GM10847 (cell line): ENCODE results near the gene SP6.

Source experiments
- POLR2A ChIP-seq: IDR thresholded peaks from 2 replicates; pipeline ENCODE4 v1.6.1; 2011; ENCODE audit not compliant: insufficient read length; ENCODE audit errors: extremely low read depth

SP6 gene

DNA sequence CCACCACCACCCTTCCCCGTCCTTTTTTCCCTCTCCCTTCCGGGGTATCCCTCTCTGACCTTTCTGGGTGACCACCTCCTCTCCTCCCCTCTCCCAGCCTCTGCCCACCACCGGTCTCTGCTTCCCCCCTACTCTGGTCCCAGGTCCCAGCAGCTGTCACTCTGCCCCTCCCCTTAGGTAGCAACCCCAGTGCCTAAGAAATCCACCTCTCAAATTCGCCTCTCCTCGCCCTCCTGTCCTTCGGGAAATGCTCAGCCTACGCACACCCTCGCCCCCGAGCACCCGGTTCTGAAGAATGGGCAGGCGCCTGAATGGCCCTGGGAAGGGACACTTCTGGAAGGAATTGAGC is 775 bp upstream of the SP6 start:
- no peak for TF ChIP-seq POLR2A

DNA sequence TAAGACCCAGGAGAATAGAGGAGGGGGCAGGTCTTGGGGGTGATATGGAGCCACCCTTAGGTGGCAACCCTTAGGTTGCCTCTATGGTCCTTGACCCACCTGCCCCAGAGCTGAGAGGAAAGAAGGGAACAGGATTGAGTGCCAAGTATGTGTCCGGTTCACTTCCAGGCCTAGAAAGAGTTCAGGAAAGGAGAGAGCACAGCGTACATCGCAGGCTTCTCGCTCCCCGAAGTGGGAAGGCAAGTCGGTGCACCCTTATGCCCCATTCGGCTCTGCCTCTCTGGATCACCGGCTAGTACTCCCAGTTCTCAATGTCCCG is 631 bp downstream of the SP6 start:
- no peak for TF ChIP-seq POLR2A

DNA sequence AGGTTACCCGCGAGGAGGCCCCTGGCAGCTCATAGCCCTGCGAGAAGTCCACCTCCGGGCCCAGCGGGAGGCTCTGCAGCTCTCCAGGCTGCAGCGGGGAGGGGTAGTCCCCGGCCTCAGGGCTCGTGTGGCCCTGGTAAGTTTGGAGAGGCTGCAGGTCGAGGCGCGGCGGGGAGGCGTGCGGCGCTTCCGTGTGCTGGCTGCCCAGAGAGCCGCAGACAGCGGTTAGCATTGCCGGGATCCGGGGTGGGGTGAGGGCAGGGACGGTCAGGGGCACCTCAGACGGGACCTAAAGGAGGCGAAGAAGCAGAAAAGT is 2.8 kb downstream of the SP6 start:
- no peak for TF ChIP-seq POLR2A

DNA sequence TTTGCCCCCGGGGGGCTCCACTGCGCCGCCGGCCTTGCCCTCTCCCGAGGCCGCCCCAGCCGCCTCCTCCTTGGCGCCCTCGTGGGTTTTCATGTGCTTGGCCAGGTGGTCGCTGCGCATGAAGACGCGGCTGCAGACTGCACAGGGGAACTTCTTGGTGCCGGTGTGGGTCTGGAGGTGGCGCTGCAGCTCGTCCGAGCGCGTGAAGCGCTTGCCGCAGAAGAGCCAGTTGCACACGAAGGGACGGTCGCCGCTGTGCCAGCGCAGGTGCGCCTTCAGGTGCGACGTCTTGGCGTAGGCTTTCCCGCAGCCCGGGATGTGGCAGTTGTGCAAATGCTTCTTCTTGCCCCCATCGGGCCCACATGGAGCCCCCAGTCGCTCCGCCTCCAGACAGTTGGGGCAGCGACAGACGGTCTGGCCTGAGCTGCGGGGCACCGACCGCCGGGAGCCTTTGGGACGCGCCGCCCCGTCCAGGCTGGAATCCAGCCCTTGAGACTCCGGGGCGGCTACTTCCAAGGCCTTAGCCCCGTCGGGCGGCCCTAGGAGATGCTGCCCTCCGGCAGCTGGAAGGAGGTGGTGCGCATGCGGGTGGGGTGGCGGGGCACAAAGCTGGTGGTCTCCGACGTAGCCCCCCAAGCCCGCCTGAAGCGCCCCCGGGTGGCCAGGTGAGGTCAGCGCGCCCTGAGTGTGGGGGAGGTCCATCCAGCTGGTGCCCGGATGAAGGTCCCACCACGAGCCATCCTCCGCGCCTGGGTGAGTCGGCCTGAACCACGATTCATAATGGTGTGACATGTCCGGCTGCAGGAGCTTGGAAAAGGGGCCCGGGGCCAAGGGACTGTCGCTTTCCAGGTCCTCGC is 3.4 kb downstream of the SP6 start:
- no peak for TF ChIP-seq POLR2A

DNA sequence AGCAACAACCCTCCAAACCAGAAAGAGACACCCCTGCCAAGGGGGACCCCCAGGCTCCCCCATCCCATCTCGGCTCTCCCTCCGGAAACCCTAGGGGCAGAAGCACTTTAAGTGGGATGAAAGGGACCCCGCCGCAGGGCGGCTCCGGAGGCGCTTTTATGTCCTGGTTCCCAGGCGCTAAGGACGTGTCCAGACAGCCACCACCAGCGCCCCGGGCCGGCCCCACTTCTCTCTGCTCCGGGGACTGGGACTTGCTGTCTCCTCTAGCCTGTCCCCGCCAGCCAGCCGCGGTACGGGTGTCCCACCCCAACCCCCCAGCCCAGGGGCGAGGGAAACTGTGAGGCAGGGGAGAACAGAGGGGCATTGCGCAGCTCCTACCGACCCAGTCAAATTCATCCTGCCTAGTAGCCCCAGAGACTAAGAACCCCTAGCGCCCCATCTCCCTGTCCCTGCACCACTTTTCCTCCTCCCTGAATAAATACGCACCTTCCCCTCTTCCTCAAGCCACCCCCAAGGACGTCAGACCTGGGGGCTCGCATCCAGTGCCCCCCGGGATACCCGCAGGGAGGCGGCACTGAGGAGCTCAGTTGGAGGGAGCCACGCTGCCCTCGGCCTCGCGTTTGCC is 4.1 kb downstream of the SP6 start:
- TF ChIP-seq POLR2A, result no peak

DNA sequence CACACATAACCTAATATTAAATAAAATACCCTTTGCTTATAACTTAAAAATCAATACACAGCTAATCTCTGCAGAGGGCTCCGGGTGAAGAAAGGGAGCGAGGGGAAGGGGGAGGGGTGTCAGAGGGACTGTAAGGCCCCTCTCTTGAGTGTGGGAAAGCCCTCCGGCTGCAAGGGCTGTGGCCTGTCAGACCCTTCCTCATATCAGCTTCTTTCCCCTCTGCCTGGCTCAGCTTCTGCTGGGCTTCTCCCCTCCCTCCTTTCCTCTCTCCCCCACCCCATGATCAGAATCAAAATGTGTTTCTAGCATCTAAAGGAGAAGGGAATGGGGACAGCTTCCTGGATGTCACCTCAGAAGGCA is 5.3 kb downstream of the SP6 start:
- no peak for TF ChIP-seq POLR2A

DNA sequence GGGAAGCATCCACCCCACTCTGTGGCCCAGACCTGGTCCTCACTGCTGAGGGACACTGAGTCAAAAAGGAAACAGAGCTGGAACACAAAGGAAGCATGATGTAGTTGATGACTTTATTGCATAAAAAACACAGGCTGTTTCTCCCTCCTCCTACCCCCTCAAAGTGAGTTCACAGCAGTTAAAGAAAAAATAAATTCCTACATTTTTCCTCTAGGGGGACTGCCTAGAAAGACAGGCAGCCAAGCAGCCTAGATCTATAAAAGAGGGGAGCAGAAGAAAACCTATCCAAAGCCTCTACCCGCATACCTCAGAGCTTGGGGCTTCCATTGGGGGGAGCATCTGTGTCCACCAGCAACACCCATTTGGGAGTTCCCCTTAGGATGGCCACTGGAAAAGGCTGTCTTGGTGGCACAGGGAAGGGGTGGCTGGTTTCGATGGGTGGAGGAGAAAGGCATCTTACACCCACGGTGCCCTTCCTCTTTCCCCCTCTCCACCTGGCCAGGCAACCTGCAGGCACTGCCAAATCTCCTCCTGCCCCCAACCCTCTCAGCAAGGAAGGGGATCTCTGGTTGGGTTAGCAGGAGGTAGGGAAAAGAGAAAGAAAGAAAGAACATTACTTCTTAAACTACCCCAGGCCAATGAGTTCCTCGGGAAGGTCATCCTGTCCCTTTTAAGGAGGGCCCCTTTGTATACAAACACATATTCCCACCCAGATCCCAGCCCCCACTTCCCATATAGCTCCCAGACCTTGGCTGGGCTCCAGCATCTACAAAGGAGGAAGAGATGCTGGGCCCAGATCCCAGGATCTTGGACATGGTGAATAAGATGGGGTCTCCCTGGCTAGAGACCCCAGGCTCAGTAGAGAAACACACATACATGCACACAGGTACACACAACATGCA is 5.9 kb downstream of the SP6 start:
- no peak for TF ChIP-seq POLR2A

DNA sequence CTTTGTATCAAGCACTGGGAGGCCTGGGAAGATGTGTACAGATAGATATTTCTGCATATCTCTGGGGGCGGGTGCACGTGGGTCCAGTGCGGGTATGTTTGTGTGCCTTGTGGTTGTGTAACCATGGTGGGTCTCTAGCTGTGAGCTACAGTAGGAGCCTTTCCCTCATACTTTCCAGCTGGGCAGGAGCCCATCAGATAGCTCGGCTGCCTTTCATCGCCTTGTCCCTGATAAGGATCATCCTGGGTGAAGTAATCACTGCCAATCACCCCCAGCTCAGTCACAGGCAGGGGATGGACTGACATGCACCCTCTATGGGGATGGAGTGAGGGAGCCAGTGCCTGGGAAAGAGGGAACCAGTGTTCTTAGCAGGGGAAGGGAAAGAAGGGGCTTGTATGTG is 6.7 kb downstream of the SP6 start:
- TF ChIP-seq POLR2A, result no peak

DNA sequence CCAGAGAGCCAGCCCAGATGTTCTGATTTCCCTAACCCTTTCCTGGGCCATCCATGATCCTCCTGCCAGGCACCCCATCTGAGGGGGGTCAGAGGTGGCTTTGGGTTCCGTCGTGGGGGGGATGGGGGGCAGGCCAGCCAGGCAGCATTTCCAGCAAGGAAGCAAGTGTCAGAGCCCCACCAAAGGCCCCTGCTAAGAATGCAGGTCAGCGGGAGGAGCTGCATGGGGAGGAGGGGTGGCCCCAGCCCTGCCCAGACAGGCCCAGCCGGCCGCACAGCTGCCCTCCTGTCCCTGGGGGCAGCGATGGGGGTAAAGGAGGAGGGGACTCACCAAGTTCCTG is 7.6 kb downstream of the SP6 start:
- no peak for TF ChIP-seq POLR2A

DNA sequence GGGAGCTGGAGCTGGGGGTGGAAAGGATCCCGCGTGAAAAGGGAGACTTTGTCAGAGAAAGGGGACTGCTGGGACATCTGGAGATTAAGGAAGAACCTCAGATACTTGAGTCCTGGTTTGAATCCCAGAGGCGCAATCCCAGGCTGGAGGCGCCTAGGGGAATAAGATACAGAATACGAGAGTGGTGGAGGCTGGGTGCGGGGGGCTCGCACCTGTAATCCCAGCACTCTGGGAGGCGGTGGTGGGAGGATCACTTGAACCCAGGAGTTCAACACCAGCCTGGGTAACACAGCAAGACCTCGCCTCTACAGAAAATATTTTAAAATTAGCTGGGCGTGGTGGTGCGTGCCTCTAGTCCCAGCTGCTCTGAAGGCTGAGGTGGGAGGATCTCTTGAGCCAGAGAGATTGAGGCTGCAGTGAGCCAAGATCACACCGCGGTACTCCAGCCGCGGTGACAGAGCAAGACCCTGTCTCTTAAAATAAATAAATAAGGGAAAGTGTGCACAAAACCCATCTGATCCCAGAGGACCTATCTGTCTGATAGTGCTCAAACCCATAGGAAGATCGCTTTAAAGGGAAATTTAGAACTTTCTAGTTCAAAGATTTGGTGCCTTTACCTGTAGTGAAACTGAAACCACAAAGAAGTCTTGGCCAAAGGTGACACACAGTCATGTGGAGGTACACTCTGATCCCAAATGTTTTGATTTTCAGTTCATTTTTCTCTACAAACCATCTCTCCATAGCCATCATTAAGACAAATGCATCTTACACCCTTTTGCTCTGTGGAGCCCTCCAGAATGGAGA is 9.3 kb downstream of the SP6 start:
- no peak for TF ChIP-seq POLR2A

DNA sequence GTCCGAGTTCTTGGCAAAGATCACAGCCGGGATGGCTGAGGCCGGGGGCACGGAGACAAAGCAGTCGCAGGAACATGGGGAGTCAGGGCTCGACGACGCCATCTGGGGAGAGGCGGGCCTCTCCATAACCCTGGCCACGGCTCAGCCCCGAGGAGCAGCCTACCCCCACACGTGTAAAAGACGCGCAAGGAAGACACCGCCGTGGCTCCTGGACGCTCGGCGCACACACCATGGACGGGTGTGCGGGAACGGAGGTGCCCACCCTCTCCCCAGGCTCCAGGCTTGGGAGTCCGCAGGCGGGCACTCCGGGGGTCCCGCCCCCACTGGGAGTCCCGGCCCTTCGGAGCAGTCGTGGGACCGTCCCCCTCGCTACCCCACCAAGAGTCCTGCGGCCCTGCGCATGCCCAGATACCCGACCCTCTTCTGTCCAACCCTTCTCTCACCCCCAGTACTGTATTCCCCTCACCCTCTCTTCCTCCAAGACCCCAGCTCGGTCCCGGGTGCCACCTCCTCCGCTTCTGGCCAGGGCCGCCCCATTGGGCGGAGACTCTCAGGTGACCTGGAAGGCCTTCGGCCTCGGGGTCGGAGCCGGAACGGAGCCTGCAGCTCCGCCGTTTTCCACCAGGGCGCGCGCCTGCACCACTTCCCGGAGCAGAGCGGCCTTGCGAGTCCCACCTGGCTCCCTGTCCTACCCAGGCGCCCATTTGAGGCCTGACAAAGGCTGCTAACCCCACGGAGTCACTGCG is 10.0 kb downstream of the SP6 start, which contains the start of gene SCRN2:
SCRN2 (minus strand) TSS at position 532 of the 746 bp plus-strand sequence; CDS start at position 102, 430 bp downstream.
- peak; percentile 37 for TF ChIP-seq POLR2A

DNA sequence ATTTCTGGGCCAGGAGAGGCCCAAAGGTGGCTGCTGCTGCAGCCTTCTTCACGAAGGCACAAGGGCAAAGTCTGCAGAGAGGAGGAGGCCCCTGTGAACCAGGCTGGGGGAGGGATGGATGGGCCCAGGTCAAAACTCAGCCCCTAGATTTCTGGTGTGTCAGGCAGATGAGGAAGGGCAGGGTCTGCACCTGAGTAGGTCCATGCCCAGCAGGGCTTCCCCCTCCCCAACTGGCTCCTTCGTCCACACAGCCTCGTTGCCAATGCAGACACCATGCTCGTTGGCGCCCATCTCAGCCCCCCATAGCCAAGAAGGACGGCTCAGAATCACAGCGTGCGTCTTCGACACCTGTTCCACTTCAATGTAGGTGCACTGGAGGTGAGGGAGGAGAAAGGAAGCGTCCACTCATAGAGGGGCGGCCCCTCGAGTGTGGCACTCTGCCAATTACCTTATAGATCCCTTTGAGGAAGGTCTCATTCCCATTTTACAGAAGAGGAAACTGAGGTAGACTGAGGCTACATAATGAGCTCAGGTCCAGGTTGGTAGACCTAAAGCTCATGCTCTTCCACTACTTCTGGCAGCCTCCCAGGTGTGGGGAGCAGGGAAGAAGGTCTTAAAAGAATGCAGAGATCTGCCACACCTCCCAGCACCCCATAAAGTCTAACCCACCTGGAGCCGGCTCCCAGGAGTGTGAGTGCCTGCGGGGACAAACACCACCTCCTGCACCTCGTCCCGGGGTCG is 10.8 kb downstream of the SP6 start:
- no peak for TF ChIP-seq POLR2A

DNA sequence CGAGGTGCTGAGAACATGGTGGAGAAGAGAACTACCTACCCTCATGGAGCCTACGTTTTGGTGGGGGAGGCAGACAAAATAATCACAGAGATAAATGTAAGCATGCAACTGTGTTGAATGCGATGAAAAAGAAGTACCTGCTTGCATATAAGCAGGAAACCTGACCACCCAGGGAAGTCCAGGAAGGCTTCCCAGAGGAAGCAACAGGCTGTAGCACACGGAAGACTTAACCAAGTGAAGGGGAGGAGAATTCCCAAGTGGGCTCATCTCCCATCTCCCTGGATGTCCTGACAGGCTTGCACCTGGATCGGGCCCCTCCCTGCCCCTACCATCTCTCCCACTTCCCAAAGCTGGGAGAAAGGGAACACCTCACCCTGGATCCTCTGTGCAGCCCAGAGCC is 11.9 kb downstream of the SP6 start:
- no peak for TF ChIP-seq POLR2A

DNA sequence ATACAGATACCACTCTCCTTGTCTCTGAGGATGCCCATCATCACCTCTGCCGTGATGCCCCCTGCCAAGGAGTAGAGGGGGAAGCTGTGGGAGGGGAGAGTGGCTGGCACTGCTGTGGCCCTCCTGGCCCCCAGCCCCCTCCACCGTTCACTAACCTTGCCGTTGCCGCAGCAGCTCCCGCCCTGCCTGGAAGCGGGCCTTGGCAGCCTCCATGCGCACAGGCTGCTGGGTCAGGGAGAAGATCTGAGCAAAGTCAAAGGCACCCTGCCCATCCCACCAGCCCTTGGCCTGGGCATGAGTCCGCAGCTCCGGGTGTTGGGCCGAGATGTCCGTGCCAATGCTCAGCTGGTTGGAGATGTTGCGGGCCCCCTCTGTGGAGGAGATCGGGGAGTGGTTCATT is 12.3 kb downstream of the SP6 start:
- TF ChIP-seq POLR2A, result no peak

DNA sequence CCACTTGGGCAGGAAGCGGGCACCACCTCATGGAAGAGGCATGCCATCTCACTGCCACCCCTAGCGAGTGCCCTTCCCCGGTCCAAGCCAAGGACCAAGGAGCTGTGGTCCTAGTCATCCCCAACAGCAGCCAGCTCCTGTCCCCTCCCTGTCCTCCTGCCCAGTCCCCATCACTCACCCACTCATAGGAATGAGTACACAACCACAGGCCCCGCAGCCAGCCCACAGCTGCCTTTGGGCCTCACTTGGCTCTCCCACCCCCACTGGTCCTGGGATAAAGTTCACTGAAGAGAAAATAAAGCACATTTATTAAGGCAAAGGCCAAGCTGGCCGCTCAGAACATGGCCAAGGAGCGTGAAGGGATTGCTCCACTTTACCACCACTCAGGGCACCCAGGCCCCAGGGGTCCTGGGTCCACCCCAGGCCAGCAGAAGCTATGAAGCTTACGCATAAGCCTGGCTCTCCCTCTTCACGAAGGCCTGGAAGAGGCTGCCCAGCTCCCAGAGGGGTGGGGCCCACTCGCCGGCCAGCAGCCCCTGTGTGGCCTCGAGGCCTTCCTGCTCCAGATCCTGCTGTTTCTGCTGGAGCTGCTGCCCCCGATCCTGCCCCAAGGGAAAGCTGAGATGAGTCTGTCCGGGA is 13.4 kb downstream of the SP6 start:
- TF ChIP-seq POLR2A, result no peak
